Limb (tissue), 2 donors: ENCODE measurements around the gene PAPOLA.

ENCODE experiments used
- DNase-seq, 2 donors: peaks; one replicate each; pipeline ENCODE4 v3.0.0-alpha.2; 2016; ENCODE audit errors: extremely low spot score in 2 of 2

PAPOLA gene

DNA sequence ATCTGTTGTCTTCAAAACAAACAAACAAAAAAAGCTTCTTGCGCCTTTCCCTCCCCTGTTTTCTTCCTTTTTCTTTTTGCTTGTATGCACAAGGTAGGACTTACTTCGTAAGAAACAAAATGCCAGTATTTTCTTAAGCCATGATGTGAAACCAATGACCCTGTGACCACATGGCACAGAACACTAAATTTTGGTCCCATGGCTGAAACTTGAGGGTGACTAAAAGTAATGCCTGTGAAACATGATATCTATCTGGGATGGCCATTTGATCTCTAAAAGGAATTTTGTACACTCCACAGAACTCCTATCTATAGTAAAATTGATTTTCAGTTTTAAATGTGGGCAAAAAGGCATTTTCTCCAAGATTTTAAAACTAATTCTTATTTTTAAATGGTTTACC lies 63.6 kb downstream of the PAPOLA start:
- DNase-seq = no peak

DNA sequence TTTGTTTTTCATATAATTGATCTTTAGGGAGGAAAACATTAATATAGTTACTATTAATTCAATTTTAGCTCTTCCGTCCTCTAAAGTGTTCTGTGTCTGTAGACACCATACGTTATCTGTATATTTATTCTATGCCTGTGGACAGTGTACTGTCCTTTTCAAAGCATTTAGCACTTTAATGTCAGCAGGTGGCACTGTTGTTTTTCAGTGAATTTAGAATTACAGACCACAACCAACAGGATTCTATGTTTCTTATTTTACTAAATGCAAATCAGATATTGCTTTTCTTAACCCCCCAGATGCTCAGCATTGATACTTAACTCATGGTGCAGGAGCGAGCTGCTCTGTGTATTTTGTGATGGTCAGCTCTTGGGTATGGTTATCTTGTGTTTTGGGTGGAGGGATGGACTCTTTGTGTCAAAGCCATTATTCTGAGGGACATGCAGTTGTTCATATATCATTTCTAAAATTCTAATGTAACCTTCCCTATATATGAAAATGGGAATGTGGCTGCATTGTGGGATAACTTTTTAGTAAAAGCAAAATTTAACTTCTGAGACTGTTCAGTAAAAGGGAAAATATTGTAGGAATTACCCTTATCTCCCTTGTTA lies 65.2 kb downstream of the PAPOLA start:
- peak in 1 of 2 donors; percentile 64 for DNase-seq

DNA sequence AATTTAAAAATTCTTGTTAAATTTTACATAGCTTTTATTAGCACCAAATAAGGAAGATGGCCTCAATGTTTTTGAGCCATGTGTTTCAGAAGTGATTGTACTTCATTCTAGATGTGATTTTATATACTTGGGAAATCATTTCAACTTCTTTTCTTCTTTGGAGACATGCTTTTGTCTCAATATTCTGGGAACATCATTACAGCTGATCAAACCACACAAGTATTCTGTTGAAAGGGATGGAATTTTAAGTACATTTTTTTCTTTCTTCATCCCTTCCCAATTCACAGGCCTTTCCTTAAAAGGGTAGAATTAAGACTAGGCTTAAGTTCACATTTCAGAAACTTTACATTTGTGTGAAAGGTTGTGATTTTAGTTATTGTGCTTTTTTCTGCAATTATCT lies 66.4 kb downstream of the PAPOLA start:
- DNase-seq = no peak

DNA sequence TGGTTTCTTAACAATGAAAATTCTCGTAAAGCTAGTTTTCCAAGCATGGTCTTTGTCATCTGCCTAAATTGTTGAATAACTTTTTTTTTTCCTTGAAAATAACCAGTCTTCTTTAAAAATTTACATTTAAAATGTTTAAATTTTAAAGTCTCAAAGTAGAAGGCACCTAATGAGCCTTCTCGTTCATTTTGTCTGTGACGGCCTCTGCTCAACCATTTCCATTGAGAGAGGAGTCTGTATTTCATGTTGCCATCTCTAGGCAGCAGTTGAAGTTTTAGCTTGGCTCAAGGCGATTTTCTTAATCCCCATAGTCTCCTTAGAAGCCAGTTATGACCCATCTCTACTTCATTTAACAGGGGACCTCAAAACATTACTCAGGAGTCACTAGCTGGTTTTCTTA lies 69.1 kb downstream of the PAPOLA start:
- DNase-seq = no peak

DNA sequence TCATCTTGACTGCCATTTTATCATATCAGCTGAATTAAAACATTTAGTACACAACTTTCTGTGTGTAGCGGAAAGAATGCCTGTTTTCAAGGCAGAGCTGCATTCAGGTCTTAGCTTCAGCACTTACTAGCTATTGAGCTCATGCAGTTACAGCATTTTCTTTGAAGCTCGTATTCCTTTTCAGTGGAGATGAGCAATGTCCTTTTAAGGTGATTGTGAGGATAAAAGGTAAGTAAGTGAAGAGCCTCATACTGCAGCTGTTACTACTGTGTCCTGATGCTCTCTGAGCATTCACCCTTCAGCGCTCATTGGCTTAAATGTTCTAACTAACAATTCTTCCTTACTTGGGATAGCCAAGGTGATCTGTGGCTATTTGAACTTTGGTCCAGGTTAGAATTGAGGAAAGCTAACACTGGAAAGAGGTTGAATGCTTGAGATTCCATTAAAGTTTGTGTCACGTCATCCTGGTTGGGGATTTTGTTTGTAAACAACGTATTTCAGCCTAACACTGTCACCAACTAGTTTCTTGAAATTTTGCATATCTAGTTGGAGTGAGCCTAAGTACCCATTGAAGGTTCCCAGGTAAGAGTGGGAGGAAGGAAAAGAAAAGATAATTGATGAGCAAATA lies 71.4 kb downstream of the PAPOLA start:
- DNase-seq = no peak

DNA sequence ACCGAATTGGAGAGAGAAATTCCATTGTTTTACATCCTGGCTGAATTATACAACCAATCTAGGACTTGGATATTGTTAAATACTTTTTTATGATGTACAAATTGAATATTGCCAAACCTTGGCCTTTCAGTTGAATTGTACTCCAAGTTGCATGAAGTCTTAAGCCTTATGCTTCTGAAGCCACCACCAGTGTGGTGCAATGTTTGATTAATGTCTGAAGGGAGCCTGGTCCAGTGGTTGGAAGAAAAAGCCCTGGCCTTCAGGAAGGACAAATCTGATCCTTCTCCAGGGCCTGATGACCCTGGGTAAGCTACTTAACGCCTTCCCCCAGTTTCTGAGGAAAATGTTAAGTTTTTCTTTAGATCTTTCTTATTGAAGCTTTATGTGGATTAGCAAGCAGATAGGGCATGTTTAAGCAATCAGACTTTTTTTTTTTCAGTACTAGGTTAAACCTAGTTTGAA lies 72.0 kb downstream of the PAPOLA start:
- no peak for DNase-seq

DNA sequence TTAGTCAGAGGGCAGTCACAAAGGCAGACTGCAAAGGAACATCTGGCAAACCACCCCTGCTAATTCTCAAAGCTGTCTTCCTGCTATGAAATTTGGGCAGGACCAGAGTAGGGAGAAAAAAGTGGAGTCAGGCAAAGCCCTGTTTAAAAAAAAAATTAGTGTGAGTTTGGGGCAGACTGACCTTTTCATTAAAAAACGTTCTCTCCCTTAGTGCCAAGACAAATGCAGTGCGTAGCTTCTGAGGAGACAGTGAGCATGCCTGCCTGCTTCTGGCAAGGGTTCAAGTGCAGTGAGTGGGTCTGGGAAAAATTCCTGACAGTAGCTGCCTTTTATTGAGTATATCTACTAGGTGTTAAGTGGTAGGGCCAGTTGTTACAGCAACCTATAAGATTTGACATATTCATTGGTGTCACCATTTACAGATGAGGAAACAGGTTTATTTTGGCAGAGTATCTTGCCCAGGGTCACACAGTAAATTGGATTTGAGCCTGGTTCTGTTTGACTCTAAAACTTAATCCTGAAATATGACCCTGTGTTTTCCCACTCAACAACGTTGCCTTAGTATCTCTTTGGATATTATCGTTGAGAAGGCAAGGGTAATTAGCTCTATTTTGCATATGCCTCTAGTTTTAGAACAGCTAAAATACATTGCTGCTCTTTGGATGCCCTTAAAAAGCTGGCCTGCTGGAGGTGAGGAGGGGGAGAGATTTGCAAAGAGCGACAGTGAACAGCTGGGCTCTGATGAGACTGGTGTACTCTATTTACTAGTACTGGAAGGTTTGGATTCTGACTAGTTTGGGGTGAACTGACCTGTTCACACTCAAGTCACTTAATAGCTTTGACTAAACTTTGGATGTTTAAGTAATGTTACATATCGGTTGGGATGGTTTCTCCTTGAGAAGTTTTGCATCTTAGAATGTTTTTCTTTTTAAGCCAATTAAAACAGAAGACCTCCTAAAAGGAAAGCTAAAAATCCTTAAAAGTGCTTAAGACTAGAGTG lies 72.8 kb downstream of the PAPOLA start:
- peak in 1 of 2 donors; percentile 28 for DNase-seq

DNA sequence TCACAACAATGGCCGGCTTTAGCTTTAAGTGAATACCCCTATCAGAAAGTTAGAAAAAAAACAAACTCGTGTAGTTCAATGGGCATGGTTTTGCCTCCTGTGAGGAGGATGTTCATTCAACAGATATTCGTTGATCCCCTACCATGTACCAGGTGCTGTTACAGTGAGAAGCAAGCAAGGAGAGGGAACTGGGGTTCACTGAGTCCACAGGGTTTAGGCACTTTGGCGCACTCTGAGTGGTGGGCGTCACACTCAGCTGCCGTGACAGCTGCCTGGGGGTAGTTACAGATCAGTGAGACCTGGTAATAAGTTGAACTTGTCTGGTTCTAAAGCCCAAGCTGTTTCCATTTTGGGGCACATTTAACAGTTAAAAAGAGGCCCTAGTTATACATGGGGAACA lies 74.2 kb downstream of the PAPOLA start:
- DNase-seq = no peak

DNA sequence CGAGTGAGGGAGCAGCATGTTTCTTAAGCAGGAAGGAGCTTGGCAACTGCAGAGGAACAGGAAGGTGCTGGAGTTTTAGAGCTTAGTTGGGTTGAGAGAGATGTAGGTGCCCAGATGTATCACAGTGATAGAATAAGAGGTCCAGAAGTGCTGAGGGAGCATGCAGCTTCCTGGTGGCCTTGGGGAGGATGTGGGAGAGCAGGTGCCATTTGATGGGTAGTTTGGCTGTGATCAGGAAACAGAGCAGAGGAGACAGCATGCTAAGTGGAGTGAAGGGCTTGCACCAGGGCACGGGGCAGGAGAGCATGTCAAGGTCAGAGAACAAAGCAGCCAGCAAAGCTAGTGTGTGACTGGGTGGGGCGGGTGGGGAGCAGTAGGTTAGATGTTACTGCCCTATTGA lies 74.8 kb downstream of the PAPOLA start:
- DNase-seq = no peak

DNA sequence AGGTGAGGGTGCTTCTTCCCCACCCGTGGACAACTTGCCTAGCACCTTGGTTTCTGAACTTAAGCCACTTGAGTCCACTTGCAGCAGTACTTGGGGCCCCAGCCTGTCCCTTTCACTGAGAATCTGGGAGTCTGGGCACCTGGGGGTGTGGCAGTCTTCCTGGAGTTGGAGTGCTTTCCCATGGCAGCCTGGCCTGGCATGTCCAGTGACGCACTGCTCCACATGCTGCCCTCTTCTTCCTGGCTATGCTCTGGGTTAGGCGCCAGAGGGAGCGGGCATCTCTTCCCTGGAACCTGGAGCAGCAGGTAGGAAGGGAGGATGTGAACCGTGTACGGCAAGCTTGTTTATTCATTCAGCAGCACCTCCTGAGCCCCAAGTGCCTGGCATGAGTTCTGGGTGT lies 76.4 kb downstream of the PAPOLA start:
- no peak for DNase-seq

DNA sequence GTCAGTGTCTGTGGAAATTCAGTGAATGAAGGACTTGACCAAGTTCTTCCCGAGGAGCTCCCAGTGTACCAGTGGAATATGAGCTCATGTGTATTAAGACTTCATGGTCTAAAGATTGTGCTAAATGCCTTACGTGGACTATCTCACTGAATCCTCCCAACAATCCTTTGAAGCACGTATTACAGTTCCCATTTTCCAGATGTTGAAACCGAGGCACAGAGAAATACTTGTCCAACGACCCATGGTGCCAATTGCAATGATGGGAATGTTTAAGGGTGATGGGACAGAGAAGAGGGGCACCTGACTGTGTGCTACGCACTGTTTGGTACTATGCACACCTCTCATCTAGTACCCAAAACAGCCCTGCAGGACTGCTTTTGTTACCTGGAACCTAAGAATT lies 77.2 kb downstream of the PAPOLA start:
- DNase-seq = no peak

DNA sequence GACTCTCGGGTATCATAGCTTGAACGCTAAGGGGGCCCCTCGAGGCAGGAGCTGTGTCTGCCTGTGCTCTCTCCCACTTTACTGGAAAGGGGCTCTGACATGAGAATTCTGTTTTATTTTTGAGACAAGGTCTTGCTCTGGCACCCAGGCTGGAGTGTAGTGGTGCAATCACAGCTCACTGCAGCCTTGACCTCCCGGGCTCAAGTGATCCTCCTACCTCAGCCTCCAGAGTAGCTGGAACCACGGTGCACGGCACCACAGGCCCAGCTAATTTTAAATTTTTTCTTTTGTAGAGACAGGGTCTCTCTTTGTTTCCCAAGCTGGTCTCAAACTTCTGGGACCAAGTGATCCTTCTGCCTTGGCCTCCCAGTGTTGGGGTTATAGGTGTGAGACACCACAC lies 77.7 kb downstream of the PAPOLA start:
- DNase-seq = no peak

DNA sequence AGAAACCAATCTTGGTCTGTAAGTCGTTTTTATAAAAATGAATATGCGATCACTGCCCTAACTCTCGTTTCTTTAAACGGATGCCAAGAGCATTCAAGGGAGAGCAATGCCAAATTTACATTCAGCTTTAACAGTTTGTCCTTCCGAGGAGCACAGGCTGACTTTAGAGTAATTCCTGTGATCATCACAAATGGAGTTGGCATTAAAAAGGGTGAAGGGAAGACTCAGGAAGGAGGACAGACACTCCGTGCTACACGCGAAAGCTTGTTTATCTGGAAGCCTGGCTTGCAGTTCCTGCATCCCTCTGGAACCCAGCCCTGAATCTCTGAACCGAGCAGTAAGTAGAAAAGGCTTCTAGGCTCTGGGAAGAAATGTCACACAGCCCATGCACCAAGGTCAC lies 78.4 kb downstream of the PAPOLA start:
- DNase-seq = no peak

DNA sequence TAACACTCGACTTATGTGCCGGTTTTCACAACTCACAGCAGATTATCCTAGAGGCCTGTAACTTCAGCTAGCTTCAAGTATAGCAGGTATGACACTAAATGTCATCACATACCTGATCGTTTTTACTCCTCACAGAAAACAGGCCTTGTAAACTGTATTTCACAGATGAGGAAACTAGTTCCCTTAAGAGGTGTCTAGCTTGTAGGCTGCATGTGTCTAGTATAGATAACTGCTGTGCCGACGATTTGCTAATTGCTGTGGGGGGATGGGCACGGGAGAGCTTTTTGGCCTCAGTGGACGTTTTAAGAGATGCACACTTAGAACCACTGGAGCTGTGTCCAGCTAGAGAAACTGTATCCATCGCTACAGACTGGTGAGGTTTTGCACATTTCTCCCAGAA lies 78.8 kb downstream of the PAPOLA start:
- peak in 1 of 2 donors; percentile 12 for DNase-seq

DNA sequence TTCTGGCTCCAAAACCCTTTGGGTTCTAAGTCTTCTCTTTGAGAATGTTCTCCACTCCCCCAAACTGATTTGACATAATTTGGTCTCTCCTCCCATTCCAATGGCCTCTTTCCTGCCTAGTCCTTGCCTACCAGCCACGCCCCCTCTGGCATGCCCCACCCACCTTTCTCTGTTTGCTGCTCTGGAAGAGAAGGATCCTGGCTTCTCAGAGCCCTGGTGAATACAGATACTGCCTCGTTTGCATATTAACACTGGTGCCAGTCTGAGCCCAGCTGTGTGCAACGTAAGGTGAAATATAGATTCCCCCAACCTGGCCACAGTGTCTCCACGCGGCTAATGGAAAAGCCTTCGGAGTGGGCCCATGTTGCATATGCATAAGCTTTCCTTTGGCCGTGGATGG lies 79.7 kb downstream of the PAPOLA start:
- no peak for DNase-seq

DNA sequence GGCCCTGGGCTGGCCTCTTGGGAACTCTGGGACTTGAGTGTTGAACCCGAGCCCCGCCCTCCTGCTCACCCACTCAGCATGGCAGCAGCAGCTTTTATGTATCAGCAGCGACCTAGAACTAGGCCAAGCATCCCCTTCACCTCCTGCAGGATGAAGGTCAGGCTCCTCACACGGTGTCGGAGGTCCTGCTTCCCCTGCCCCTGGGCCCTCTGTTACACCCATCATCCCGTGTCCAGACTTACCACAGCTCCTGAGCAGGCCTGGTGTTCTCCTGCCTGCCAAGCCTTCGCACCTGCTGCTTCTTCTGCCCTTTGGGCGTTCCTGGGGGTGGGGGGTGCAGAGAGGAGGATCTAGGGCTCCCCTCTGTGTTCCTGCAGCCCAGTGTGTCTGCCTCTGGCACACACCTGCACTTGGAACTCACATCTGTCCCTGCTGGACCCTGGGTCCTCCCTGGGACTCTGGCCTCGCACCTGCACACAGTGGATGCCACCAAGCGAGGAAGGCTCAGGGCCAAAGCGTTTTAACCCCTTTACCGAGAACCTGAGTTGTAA lies 80.3 kb downstream of the PAPOLA start:
- peak in 1 of 2 donors; percentile 21 for DNase-seq

DNA sequence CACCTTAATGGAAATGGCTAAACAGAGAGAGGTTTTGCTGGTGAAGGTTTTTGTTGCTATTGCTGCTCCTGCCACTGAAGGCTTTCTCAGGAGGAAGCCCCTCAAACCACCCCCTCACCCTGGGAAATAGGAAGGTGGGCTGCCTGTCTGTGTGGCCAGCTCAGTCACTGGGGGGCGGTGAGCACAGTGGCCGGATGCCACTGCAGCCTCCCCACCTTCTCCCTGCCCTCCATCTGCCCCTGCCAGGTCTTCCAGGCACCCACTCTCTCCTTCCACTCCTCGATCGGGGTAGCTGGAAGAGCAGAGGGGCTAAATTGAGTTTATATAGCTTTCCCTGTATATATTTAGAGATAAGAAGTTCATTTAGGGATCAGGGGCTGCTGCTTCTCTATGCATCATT lies 80.8 kb downstream of the PAPOLA start:
- peak in 1 of 2 donors; percentile 19 for DNase-seq

DNA sequence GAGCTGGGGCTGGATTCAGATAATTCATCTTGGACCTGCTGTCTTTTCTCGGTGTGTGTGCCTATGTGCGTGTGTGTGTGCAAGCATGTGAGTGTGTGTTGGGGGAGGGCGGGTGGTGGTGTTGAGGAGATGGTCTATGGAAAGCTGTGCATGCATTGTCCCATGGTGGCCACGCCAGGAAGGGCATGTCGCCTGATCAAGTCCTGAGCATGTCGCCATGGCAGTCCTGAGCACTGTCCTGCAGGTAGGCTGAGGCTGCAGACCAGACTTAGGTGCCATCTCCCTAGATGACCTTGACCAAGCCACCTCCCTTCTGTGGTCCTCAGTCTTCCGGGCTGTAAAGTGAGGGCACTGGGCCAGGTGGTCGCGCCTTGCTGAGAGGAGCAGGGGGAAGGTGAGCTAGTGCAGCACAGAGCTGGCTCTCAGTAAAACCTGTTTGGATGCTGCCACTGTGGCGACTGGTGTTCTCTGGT lies 81.4 kb downstream of the PAPOLA start:
- DNase-seq = peak in 1 of 2 donors; percentile 32

DNA sequence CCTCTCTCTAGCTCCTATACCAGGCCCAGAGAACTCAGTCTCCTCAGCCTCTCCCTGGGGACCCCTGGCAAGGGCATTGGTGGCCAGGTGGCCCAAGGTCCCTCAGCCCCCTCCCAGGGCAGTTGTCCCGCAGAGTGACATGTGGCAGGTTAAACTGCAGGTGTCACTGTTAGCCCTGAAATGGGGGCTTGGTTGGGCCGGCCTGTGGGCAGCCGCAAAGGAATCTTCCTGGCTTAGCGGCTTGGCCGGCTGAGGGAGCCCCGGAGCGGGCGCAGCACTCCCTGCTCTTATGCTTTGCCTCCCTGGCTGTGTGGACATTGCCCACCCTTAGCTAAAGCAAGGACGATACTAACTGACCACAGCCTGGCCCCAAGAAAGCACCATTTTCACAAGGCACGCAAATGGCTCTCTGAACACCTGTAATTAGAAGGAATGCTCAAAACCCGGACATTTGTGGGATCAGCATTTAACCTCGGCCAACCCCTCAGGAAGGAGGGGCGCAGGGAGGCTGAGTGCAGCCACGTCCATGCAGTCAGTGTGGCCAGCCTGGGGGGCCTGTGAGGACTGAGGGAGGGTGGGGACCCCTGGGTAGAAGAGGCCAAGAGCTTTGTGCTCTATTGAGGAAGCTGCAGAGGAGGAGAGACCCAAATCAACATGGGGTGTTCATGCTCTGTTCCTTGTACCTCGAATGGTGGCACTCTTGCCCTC lies 82.2 kb downstream of the PAPOLA start:
- DNase-seq = peak; percentile 34 to 79

DNA sequence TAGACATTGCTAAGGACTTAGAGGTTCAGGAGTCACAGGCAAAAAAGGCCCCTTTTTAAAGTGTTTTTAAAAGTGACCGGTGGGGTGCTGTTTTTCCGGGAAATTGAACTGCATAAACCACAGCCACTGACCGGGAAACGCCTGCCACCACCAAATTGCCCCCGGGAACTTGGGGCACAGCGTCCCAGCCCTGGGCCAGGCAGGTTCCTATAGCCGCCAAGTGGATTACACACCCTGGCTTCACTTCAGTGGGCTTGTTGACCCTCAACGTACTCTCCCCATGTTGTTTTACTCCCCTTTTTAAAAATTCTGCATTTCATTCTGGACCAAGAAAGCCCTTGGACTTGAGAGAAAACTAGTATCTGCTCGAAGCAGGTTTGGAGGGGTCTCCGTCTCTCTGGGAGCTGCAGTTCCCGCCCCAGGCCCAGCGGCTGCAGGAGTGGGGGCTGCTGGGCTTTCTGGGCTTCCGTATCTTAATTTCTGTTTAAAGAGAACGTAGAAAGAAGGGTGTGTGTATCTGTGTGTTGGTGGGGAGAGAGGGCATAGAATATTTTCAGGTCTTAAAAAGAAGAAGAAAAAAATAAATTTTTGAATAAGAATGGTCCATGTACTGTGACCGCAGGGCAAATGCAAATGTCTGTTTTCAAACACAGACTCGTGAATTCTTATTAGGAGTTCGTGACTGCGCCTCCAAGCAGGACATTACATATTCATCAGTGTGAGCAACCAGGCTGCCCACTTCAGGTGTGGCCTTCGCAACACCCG lies 82.9 kb downstream of the PAPOLA start:
- DNase-seq = peak in 1 of 2 donors; percentile 20

DNA sequence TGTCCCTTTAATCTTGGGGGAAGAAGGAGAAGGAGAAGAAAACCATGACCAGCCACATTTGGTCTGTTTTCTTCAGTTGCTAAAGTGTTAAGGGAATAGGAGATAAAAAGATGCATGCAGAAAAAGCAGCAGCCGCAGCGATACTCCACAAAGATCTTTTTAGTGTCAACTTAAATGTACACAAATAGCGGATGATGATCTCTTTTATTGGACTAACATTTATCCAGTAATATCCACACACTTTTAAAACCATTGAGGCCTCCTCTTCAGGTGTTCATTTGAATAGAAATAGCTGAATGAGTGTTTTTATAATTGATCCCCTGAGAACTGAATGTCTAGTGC lies 83.5 kb downstream of the PAPOLA start:
- DNase-seq = no peak
